ENCODE data around the gene CDC25C.

- TF ChIP-seq CTCF (conservative IDR thresholded peaks at IDR 0.05) (no peak), EZH2 (IDR thresholded peaks at IDR 0.05; ENCODE audit: low read depth) (no peak)
These were observed 28.2 kb downstream of the CDC25C start for GRCh38 chr5:138303372-138303771.

Data from PC-9 (cell line).